CMK (cell line): ENCODE data around the gene RAPSN.

Source experiments
- DNase-seq: peaks from one replicate; pipeline ENCODE4 v3.0.0-alpha.2; 2010; ENCODE audit warnings: low read depth

The RAPSN gene

DNA sequence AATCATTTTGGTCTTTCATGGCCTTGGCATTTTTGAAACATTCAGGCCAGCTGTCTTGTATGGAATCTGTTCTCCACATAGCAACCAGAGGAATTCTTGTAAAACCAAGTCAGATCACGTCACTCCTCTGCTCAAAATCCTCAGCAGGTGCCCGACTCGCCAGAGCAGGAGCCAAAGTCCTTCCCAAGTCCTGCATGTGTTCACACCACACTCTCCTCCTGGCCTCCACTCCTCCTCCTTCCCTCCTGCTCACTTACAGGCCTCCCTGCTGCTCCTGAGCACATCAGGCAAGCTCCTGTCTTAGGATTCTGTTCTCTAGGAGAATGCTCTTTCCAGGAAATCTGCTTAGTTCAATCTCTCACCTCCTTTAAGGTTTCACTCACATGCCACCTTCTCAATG is 15.8 kb downstream of the RAPSN start:
- DNase-seq, result no peak

GRCh38 chr11:47431356-47432083 is 17.4 kb downstream of the RAPSN start:
- no peak for DNase-seq

DNA sequence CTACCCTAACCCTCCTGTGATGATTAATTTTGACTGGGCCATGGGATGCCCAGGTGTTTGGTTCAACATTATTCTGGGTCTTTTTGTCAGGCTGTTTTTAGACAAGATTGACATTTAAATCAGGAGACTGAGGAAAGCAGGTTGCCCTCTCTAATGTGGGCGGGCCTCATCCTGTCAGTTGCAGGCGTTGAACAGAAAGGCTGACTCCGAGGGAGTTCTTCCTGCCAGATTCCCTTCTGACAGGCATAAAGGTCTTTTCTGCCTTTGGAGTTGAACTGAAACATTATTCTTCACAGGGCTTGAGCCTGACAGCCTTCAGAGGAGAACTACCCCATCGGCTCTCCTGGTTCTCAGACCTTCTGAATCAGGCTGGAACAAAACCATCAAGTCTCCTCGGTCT is 18.4 kb downstream of the RAPSN start:
- no peak for DNase-seq

- peak; percentile 76 for DNase-seq
These were observed 22.6 kb downstream of the RAPSN start, which contains the start of gene PSMC3 for GRCh38 chr11:47426062-47426956. Gene PSMC3 (minus strand): TSS chr11:47426439. CDS start chr11:47426279, 160 bp downstream.

- DNase-seq, result no peak
These were observed 23.3 kb downstream of the RAPSN start for GRCh38 chr11:47425611-47426010.

DNA sequence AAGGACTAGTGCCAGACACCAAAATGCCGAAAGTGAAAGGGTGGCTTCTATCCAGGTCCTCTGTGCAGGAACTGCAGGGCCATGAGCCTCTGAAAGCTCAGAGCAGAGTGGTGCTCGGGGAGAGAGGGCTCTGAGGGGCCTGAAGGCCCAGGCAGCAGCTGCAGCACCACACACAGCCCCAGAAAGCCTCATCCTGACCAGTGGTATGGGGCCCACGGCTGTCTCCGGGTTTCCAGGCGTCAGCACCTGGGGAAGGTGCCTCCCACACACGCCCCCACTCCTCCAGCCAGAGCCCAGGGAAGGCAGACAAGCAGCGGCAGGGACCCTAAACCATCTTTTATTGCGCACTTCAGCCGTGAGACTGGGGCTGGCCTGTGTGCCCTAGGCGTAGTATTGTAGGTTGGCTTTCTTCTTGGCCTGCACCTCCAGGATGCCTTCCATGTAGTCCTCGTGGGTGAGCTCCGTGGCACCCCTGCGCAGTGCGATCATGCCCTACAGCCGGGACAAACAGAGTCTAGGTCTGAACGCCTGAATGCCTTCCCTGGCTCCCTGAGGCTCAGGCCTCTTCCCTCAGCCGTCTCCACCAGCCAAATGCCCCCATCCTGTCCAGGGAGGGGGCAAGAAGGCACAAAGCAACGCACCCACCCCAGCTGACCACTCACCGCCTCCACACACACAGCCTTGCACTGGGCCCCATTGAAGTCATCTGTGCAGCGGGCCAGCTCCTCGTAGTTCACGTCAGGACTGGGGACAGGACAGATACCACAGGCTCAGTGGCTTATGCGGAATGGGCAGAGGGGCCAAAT is 30.3 kb downstream of the RAPSN start:
- no peak for DNase-seq

DNA sequence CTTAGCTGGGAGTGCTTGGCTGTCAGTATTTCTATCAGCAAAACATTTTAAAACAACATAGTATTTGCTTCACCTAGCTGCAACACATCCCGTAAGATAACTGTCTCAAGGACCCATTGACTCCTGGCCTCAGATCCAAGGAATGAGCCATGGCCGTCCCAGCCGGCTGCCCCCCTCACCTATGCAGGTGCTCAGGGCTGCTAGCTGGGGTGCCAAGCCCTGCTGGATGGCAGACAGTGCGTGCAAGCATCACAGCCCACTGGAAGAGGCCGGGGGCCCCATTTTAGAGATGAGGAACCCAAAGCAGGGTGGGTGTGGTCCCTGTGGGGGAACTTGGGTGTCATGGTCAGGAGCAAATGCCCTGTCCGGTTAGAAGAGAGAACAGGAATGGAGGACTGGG is 31.2 kb downstream of the RAPSN start:
- no peak for DNase-seq

- no peak for DNase-seq
These were observed 32.9 kb downstream of the RAPSN start for GRCh38 chr11:47415949-47416472.

DNA sequence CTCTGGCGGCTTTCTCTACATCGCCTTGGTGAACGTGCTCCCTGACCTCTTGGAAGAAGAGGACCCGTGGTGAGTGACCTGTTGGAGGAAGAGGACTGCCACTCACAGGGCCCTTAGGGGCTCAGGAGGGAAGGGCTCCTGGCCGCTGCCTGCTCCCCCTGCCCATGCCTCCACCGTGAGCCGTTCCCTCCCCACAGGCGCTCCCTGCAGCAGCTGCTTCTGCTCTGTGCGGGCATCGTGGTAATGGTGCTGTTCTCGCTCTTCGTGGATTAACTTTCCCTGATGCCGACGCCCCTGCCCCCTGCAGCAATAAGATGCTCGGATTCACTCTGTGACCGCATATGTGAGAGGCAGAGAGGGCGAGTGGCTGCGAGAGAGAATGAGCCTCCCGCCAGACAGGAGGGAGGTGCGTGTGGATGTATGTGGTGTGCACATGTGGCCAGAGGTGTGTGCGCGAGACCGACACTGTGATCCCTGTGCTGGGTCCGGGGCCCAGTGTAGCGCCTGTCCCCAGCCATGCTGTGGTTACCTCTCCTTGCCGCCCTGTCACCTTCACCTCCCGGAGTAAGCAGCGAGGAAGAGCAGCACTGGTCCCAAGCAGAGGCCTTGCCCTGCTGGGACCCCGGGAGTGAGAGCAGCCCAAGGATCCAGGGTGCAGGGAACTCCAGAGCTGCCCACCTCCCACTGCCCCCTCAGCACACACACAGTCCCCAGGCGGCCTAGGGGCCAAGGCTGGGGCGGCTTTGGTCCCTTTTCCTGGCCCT is 33.7 kb downstream of the RAPSN start:
- no peak for DNase-seq

- no peak for DNase-seq
These were observed 34.3 kb downstream of the RAPSN start for GRCh38 chr11:47414685-47415070.

DNA sequence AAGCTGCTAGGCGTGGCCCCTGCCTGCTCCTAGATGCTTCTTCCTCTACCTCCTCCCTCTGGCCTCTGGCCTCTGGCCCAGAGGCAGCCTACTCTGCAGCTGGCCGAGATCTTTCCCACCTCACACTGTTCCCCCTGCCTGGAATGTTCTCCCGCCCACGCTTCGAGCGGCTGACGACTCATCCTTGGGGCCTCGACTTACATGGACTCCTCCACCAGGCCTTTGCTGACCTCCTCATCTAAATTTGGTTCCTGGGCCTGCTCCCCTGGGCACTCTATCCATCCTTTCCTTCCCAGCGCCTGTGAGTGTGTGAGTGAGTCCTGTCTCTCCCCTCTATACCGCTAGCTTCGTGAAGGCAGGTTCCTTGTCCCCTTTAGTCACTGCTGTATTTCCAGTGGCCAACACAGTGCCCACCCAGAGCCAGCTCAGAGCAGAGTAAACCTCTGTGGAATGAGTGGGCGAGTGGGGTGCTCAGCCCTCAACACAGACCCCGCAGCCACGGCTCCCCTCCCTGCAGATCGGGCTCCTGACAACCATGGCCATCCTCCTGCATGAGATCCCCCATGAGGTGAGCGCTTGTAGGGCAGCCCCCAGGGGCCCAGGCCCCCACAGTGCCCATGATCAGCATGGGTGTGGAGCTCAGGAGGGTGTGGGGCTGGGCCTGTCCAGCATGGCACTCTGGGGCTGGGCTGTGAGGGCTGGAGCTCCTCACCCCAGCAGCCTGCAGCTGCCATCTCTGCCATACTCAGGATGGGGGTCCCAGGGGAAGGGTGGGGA is 34.8 kb downstream of the RAPSN start:
- DNase-seq, result no peak

- no peak for DNase-seq
These were observed 35.6 kb downstream of the RAPSN start for GRCh38 chr11:47413351-47413750.

GRCh38 chr11:47411884-47412746 is 36.8 kb downstream of the RAPSN start:
- DNase-seq, result no peak

GRCh38 chr11:47410370-47411264 is 38.3 kb downstream of the RAPSN start:
- no peak for DNase-seq

DNA sequence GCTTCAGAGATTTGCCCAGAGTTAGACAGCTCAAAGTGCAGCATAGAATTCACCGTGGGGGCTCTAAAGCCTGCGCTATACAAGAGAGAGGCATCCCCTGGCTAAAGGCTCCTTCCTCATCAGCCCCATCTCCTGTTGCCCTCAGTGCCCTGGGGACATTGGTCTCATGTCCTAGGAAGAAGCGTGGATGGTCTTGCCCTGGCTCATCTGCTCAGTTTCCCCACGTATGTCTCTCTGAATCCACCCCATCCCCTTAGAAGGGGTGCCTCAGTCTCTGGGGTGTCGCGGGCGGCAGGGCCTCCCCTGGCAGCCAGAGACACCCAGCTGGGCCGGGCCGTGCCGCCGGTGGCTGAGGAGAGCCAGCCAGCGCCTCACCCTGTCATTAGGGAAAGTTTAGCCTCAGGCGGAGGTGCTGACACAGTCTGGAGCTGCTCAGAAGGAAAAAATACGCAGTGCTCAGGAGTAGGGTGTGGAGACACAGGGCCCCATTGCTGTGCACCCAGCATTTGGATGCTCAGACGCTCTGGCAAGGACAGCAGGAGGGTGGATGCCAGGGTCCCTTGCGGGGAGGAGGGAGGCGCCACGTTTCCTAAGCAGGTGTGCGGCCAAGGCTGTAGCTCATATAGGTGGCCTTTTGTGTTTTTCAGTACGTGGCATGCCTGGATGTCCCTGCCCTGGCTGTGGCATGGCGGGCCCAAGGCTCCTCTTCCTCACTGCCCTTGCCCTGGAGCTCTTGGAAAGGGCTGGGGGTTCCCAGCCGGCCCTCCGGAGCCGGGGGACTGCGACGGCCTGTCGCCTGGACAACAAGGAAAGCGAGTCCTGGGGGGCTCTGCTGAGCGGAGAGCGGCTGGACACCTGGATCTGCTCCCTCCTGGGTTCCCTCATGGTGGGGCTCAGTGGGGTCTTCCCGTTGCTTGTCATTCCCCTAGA is 39.2 kb downstream of the RAPSN start:
- DNase-seq, result no peak

DNA sequence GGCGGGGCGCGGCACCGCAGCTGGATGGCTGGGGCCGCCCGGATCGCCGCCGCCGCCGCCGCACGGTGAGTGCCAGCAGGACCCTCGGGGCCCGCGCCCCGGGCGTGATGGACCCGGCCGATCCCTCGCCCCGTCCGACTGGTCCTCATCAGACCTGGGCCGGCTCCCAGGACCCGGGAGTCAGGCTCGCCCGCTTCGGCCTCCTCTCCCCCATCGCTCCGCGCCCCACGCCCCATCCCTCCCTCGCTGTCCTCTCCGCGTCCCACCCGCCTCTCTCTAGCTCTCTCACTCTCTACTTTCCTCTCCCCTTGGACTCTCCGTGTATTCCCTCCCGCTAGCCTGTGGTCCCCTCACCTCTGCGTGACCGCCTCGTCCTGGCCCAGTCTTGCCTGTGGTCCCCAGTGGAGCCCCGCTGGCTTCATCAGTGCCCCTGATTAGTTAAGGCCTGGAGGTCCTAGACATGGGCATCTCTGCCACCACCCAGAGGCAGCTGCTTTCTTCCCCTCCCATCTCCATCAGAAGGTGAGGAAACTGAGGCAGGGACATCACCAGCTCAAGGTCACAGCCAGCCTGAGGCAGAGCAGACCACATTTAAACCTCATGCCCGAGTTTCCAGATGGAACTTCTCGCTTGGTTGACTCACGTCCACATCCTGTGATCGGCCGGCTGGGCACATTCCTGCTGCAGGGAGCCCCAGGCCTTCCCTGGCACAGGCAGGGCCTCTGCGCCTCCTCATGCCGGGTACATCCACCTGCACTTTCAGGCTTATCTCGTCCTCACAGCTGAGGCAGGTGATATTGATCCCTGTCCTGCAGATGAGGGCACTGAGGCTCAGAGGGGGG is 40.1 kb downstream of the RAPSN start:
- no peak for DNase-seq
